ENCODE data around the gene ZNF783.

ZNF783 gene

DNA sequence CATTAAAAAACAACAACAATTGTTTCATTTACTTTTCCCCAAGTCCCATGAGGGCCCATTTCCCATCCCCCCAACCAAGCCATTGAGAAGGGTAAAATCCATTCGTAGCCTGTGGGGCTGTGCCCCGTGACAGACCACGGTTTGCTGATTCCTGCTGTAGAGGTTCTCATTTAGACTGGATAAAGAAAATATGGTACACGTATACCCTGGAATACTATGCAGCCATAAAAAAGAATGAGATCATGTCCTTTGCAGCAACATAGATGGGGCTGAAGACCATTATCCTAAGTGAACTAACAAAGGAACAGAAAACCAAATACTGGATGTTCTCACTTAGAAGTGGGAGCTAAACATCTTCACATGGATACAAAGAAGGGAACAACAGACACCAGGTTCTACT lies 44.9 kb downstream of the ZNF783 start:
- TF ChIP-seq ZFX (IDR thresholded peaks at IDR 0.05): no peak
- TF ChIP-seq, protein P1, sequence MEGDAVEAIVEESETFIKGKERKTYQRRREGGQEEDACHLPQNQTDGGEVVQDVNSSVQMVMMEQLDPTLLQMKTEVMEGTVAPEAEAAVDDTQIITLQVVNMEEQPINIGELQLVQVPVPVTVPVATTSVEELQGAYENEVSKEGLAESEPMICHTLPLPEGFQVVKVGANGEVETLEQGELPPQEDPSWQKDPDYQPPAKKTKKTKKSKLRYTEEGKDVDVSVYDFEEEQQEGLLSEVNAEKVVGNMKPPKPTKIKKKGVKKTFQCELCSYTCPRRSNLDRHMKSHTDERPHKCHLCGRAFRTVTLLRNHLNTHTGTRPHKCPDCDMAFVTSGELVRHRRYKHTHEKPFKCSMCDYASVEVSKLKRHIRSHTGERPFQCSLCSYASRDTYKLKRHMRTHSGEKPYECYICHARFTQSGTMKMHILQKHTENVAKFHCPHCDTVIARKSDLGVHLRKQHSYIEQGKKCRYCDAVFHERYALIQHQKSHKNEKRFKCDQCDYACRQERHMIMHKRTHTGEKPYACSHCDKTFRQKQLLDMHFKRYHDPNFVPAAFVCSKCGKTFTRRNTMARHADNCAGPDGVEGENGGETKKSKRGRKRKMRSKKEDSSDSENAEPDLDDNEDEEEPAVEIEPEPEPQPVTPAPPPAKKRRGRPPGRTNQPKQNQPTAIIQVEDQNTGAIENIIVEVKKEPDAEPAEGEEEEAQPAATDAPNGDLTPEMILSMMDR (conservative IDR thresholded peaks at IDR 0.05): no peak
- H3K27ac ChIP-seq: no peak overlapping the region

DNA sequence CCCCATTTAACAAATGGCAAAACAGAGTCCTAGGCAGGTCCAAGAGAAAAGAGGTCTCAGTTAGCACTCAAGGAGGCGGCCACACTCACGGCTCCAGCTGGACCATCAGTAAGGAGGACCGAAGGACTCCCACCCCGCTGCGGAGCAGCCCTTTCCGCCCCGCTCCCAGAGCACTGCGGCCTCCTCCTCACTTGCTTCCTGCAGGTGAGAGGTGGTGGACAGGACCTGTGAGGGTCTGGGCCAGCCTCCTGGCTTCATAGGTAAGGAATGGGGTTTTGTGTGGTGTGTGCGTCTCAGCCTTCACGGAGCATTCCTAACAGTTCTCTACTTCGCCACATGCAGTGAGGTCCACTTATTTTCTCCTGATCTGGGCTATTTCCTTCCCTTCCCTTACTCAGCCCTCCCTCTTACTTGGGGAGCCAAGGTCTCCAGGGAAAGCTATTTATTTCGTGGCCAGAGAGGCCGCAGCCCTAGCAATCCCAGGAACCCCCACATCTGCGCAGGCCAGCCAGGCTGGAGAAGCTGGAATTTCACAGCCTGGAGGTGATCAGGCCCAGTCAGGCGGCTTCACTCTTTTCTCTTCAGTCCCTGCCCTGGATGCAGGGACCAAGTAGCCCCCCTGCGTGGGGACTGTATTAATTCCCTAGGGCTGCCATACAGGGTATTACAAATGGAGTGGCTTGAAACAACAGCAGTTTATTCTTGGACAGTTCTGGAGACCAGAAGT lies 45.9 kb downstream of the ZNF783 start:
- H3K27ac ChIP-seq: no peak overlapping the region
- TF ChIP-seq, protein P1 (conservative IDR thresholded peaks at IDR 0.05): no peak
- TF ChIP-seq ZFX (IDR thresholded peaks at IDR 0.05): no peak

DNA sequence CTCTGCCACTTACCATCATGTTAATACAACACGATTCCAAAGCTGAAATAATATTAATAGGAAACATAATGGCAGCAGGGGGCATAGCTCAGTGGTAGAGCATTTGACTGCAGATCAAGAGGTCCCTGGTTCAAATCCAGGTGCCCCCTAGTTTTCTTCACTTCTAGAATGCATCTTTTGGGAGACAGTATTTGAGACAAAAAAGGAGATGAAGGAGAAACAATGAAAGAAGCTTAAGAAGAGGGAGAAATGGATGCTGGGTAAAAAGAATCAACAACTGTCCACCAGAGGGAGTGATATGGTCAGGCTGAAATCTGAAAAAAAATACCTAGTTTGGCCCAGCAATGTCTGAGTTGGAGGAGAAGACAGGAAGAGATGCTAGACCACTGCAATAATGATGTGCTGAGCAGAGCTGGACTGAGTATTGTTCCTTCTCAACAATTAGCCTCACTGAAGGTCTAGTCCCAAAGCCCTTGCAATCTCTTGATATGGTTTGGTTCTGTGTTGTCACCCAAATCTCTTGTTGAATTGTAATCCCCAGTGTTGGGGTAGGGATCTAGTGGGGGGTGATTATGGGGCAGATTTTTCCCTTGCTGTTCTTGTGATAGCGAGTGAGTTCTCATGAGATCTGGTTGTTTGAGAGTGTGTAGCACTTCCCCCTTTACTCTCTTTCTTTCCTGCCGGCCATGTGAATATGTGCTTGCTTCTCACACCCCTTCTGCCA lies 48.3 kb downstream of the ZNF783 start:
- no peak overlapping the region for H3K27ac ChIP-seq
- TF ChIP-seq ZFX (IDR thresholded peaks at IDR 0.05): no peak
- TF ChIP-seq, protein P1 (conservative IDR thresholded peaks at IDR 0.05): peak; percentile 88

DNA sequence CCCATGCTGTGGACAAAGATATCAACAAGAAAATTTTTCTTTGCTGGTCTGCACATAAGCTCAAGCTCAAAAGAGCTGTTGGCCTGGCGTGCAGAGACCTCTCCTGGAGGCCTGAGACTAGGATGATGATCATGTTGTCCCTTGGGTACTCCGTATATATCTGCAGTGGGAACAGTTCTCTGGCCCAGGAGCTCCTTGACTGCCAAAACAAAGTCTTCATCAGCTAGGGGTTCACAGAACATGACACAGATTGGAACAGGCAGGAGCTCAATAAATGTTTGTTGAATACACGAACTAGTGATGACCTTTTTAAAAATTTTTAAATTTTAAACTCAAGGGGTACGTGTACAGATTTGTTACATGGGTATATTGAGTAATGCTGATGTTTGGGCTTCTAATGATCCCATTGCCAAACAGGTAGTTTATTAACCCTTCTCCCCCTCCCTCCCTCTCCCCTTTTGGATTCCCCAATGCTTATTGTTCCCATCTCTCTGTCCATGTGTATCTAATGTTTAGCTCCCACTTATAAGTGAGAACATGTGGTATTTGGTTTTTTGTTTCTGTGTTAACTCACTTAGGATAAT lies 49.1 kb downstream of the ZNF783 start:
- H3K27ac ChIP-seq: no peak overlapping the region
- no peak for TF ChIP-seq ZFX (IDR thresholded peaks at IDR 0.05)
- TF ChIP-seq, protein P1 (conservative IDR thresholded peaks at IDR 0.05): no peak

DNA sequence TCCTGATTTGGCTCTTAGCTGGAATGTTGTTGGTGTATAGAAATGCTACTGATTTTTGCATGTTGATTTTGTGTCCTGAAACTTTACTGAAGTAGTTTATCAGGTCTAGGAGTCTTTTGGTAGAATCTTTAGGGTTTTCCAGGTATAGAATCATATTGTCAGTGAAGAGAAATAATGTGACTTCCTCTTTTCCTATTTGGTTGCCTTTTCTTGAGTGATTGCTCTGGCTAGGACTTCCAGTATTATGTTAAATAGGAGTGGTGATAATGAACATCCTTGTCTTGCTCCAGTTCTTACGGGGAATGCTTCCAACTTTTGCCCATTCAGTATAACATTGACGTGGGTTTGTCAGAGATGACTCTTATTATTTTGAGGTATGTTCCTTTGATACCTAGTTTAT lies 52.0 kb downstream of the ZNF783 start:
- no peak for TF ChIP-seq ZFX (IDR thresholded peaks at IDR 0.05)
- TF ChIP-seq, protein P1 (conservative IDR thresholded peaks at IDR 0.05): no peak
- no peak overlapping the region for H3K27ac ChIP-seq

DNA sequence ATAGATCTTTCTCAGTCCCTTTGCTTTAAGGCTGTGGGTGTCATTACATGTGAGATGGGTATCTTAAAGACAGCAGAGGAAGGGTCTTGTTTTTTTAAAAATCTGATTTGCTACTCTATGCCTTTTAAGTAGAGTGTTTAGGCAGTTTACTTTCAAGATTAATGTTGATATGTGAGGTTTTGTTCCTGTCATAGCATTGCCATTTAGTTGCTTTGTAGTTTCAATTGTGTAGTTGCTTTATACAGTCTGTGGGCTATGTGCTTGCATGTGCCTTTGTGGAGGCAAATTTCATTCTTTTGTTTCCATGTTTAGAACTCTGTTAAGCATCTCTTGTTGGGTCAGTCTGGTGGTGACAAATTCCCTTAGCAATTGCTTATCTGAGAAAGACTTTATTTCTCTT lies 54.6 kb downstream of the ZNF783 start:
- no peak for TF ChIP-seq ZFX (IDR thresholded peaks at IDR 0.05)
- TF ChIP-seq, protein P1 (conservative IDR thresholded peaks at IDR 0.05): no peak
- no peak overlapping the region for H3K27ac ChIP-seq

DNA sequence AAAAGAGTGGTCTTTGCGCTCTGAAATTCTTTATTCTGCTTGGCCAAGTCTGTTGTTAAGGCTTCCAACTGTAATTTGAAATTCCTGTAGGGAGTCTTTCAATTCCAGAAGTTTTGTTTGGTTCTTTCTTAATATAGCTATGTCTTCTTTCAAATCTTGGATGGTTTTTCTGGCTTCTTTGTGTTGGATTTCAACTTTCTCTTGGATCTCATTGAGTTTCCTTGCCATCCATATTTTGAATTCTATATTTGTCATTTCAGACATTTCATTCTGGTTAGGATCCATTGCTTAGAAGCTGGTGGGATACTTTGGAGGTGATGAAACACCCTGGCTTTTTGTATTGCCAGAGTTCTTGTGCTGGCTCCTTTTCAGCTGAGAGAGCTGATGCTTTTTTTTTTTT lies 55.5 kb downstream of the ZNF783 start:
- TF ChIP-seq, protein P1 (conservative IDR thresholded peaks at IDR 0.05): no peak
- no peak for TF ChIP-seq ZFX (IDR thresholded peaks at IDR 0.05)
- no peak overlapping the region for H3K27ac ChIP-seq
